Neuronal stem cell (in vitro differentiated cells): ENCODE data around the gene OPN1MW3.
"Not testable (repeated sequence)": the region's sequence is repeated elsewhere in the genome, so short reads cannot be mapped to it uniquely, and the experiment has no call there.

Source experiments
- DNase-seq: peaks from one replicate; pipeline ENCODE4 v3.0.0-alpha.2; 2013; ENCODE audit warnings: low spot score
- H2AFZ ChIP-seq: one replicate; pipeline ENCODE4 v1.6.1; 2013; ENCODE audit warnings: mild to moderate bottlenecking, low read length, inconsistent platforms
- H2AK5ac ChIP-seq: 2 replicates; pipeline ENCODE4 v1.6.1; 2013; ENCODE audit warnings: low read depth, mild to moderate bottlenecking, inconsistent platforms, low read length, moderate library complexity, mixed read lengths
- H2BK120ac ChIP-seq: 2 replicates; pipeline ENCODE4 v1.6.1; 2013; ENCODE audit warnings: low read depth, mild to moderate bottlenecking, inconsistent platforms, low read length, moderate library complexity, mixed read lengths
- H2BK12ac ChIP-seq: one replicate; pipeline ENCODE4 v1.6.1; 2013; ENCODE audit warnings: low read length, inconsistent platforms
- H2BK15ac ChIP-seq: 2 replicates; pipeline ENCODE4 v1.6.1; 2013; ENCODE audit warnings: mild to moderate bottlenecking, low read length, inconsistent platforms, mixed read lengths
- H2BK5ac ChIP-seq: one replicate; pipeline ENCODE4 v1.6.1; 2013; ENCODE audit warnings: inconsistent platforms, mild to moderate bottlenecking, low read length, moderate library complexity
- H3K14ac ChIP-seq: one replicate; pipeline ENCODE4 v1.6.1; 2013; ENCODE audit warnings: low read length, inconsistent platforms
- H3K18ac ChIP-seq: 2 replicates; pipeline ENCODE4 v1.6.1; 2013; ENCODE audit warnings: low read length, inconsistent platforms
- H3K23ac ChIP-seq: 2 replicates; pipeline ENCODE4 v1.6.1; 2013; ENCODE audit warnings: low read depth, mild to moderate bottlenecking, mixed read lengths, low read length, inconsistent platforms; ENCODE audit not compliant: poor library complexity
- H3K27ac ChIP-seq: replicated peaks from 3 replicates; pipeline ENCODE4 v1.5.1; 2013; ENCODE audit warnings: low read length, inconsistent platforms
- H3K27me3 ChIP-seq, 3 experiments: 2 replicates each; pipeline ENCODE4 v1.6.1; 2013; ENCODE audit warnings: low read length in 3 of 3, mild to moderate bottlenecking in 2 of 3, inconsistent platforms in 1 of 3, low read depth in 1 of 3, mixed read lengths in 1 of 3, moderate library complexity in 1 of 3; ENCODE audit not compliant: control insufficient read depth in 3 of 3, insufficient read depth in 3 of 3
- H3K36me3 ChIP-seq, 2 donors: replicated peaks in 1 of 2; 2 replicates each; pipeline ENCODE4 v1.6.1; 2013; ENCODE audit warnings: low read length in 2 of 2; ENCODE audit not compliant: control insufficient read depth in 2 of 2, insufficient read depth in 2 of 2
- H3K4ac ChIP-seq: 2 replicates; pipeline ENCODE4 v1.6.1; 2013; ENCODE audit warnings: inconsistent platforms, mild to moderate bottlenecking, low read length, moderate library complexity
- H3K4me1 ChIP-seq, 2 donors: 1 replicate in 1 of 2; 2 replicates in 1 of 2; pipeline ENCODE4 v1.6.1; 2013; ENCODE audit warnings: low read length in 2 of 2, low read depth in 1 of 2; ENCODE audit not compliant: control insufficient read depth in 2 of 2, insufficient read depth in 1 of 2
- H3K4me2 ChIP-seq: one replicate; pipeline ENCODE4 v1.6.1; 2013; ENCODE audit warnings: mild to moderate bottlenecking, low read length, inconsistent platforms; ENCODE audit not compliant: insufficient read depth, poor library complexity, severe bottlenecking
- H3K4me3 ChIP-seq, 2 donors: 2 replicates each; pipeline ENCODE4 v1.5.1; 2013; ENCODE audit warnings: low read length in 2 of 2, mild to moderate bottlenecking in 2 of 2, inconsistent platforms in 1 of 2, moderate library complexity in 1 of 2
- H3K79me1 ChIP-seq: one replicate; pipeline ENCODE4 v1.6.1; 2013; ENCODE audit warnings: low read depth, mild to moderate bottlenecking, inconsistent platforms, low read length, moderate library complexity
- H3K9ac ChIP-seq: one replicate; pipeline ENCODE4 v1.6.1; 2013; ENCODE audit warnings: mild to moderate bottlenecking, low read depth, low read length, inconsistent platforms; ENCODE audit not compliant: poor library complexity
- H3K9me3 ChIP-seq, 2 donors: replicated peaks in 1 of 2; 2 replicates each; pipeline versions ENCODE3 to v1.6.1; 2013; ENCODE audit warnings: low read length in 2 of 2, mild to moderate bottlenecking in 2 of 2, inconsistent platforms in 1 of 2, low read depth in 1 of 2, mixed read lengths in 1 of 2, moderate library complexity in 1 of 2; ENCODE audit not compliant: control insufficient read depth in 2 of 2, insufficient read depth in 1 of 2
- H4K8ac ChIP-seq: one replicate; pipeline ENCODE4 v1.6.1; 2013; ENCODE audit warnings: low read depth, mild to moderate bottlenecking, inconsistent platforms, low read length, moderate library complexity
- H4K91ac ChIP-seq: one replicate; pipeline ENCODE4 v1.6.1; 2013; ENCODE audit warnings: low read length, low read depth, mild to moderate bottlenecking, inconsistent platforms; ENCODE audit not compliant: poor library complexity
- WGBS, 2 donors: extraction: QIAGEN DNeasy Blood & Tissue Kit; methylation state at CpG; one replicate each; pipeline ENCODE4 v1.1.7; 2013; ENCODE audit warnings: missing lambda C conversion rate in 2 of 2, mixed read lengths in 1 of 2; ENCODE audit not compliant: insufficient read length in 2 of 2, insufficient replicate concordance in 1 of 2; ENCODE audit errors: extremely low coverage in 2 of 2; 5-methylcytosine and 5-hydroxymethylcytosine counted together

OPN1MW3 gene

DNA sequence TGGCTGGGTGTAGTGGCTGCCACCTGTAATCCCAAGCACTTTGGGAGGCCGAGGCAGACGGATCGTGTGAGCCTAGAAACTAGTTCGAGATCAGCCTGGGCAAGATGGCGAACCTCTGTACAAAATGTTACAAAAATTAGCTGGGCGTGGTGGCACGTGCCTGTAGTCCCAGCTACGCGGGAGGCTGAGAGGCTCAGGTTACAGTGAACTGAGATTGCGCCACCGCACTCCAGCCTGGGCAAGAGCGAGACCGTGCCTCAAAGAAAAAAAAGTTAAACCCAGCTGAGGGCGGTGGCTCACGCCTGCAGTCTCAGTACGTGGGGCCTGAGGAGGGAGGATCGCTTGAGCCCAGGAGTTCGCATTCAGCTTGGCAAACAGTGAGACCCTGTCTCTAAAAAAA lies 39.3 kb downstream of the OPN1MW3 start:
- Histone ChIP-seq H2BK15ac (no peak overlapping the region), H2BK12ac (no peak overlapping the region), H3K4ac (no peak overlapping the region), H3K18ac (no peak overlapping the region), H3K4me1 (no peaks in the 10 kb centered on the region), H3K9ac (no peak overlapping the region), H2BK120ac (no peak overlapping the region), H2BK5ac (no peak overlapping the region), H3K4me3 (no peak overlapping the region), H3K9me3 (no peaks in the 10 kb centered on the region), H4K91ac (no peak overlapping the region), H3K4me2 (no peak overlapping the region), H3K14ac (no peak overlapping the region), H2AFZ (no peak overlapping the region), H4K8ac (no peak overlapping the region), H2AK5ac (no peak overlapping the region), H3K36me3 (no peaks in the 10 kb centered on the region), H3K79me1 (no peaks in the 10 kb centered on the region), H3K27ac (no peak overlapping the region), H3K27me3 (peaks cover 0 to 4% (median 0%) of the 10 kb centered on the region in 3 experiments), H3K23ac (no peak overlapping the region)
- WGBS, 2 donors: no CpG with 5 or more reads among the region's 18 CpGs
- DNase-seq: no peak

GRCh38 chrX:154298312-154298711 lies 40.9 kb downstream of the OPN1MW3 start:
- Histone ChIP-seq H3K4ac (no peak overlapping the region), H2BK120ac (no peak overlapping the region), H3K27ac (no peak overlapping the region), H2BK15ac (no peak overlapping the region), H4K91ac (no peak overlapping the region), H2BK5ac (no peak overlapping the region), H3K36me3 (no peaks in the 10 kb centered on the region), H3K9me3 (no peaks in the 10 kb centered on the region), H3K18ac (no peak overlapping the region), H3K14ac (no peak overlapping the region), H3K23ac (no peak overlapping the region), H2AFZ (no peak overlapping the region), H3K9ac (no peak overlapping the region), H3K4me2 (no peak overlapping the region), H3K4me1 (no peaks in the 10 kb centered on the region), H2BK12ac (no peak overlapping the region), H3K27me3 (peaks cover 0 to 6% (median 0%) of the 10 kb centered on the region in 3 experiments), H4K8ac (no peak overlapping the region), H3K4me3 (no peak overlapping the region), H3K79me1 (no peaks in the 10 kb centered on the region), H2AK5ac (no peak overlapping the region)
- DNase-seq: no peak
- WGBS, 2 donors: no CpG with 5 or more reads among the region's 7 CpGs

GRCh38 chrX:154300816-154301215 lies 43.4 kb downstream of the OPN1MW3 start:
- Histone ChIP-seq H3K36me3 (no peaks in the 10 kb centered on the region), H2BK120ac (no peak overlapping the region), H3K9me3 (no peaks in the 10 kb centered on the region), H4K91ac (no peak overlapping the region), H3K4me1 (peaks cover 5 to 10% of the 10 kb centered on the region in 2 donors), H3K27ac (no peak overlapping the region), H3K23ac (no peak overlapping the region), H3K79me1 (no peaks in the 10 kb centered on the region), H3K27me3 (peaks cover 0 to 11% (median 0%) of the 10 kb centered on the region in 3 experiments), H3K4ac (no peak overlapping the region), H2AK5ac (no peak overlapping the region), H2BK12ac (no peak overlapping the region), H3K4me3 (no peak overlapping the region), H4K8ac (no peak overlapping the region), H3K18ac (no peak overlapping the region), H3K14ac (no peak overlapping the region), H3K4me2 (no peak overlapping the region), H2BK15ac (no peak overlapping the region), H3K9ac (no peak overlapping the region), H2AFZ (no peak overlapping the region), H2BK5ac (no peak overlapping the region)
- DNase-seq: no peak
- no CpG with 5 or more reads among the region's 8 CpGs for WGBS, 2 donors

GRCh38 chrX:154302998-154303397 lies 45.6 kb downstream of the OPN1MW3 start:
- no CpG with 5 or more reads among the region's 7 CpGs for WGBS, 2 donors
- peaks cover 0 to 21% (median 0%) of the 10 kb centered on the region in 3 experiments for H3K27me3 ChIP-seq
- not testable (repeated sequence) for H3K27ac ChIP-seq

More at GRCh38 chrX:154302998-154303397, 45.6 kb downstream of the OPN1MW3 start:
- H3K4ac ChIP-seq, H3K14ac ChIP-seq, H2BK120ac ChIP-seq, H2BK12ac ChIP-seq, H3K4me3 ChIP-seq, H3K36me3 ChIP-seq, H2BK5ac ChIP-seq, H3K79me1 ChIP-seq, DNase-seq, H2BK15ac ChIP-seq, H2AFZ ChIP-seq, H3K18ac ChIP-seq, H3K23ac ChIP-seq, H4K91ac ChIP-seq, H3K9me3 ChIP-seq, H3K9ac ChIP-seq, H3K4me2 ChIP-seq, H2AK5ac ChIP-seq, H4K8ac ChIP-seq: not testable (repeated sequence)
- H3K4me1 ChIP-seq: peaks cover 5 to 10% of the 10 kb centered on the region in 2 donors
